Measurements from ENCODE around the gene MSGN1.

Gene MSGN1

GRCh38 chr2:17850151-17850550 is 33.9 kb downstream of the MSGN1 start:
- no peak for DNase-seq (ENCODE audit: low spot score)

- peak; percentile 69 for DNase-seq (ENCODE audit: low spot score)
These were observed 35.7 kb downstream of the MSGN1 start for GRCh38 chr2:17851731-17852585.

GRCh38 chr2:17853799-17854198 is 37.5 kb downstream of the MSGN1 start:
- no peak for DNase-seq (ENCODE audit: low spot score)

- DNase-seq (ENCODE audit: low spot score) = peak; percentile 10
These were observed 40.8 kb downstream of the MSGN1 start for GRCh38 chr2:17857021-17857420.

GRCh38 chr2:17858064-17858463 is 41.8 kb downstream of the MSGN1 start:
- no peak for DNase-seq (ENCODE audit: low spot score)

- DNase-seq (ENCODE audit: low spot score) = no peak
These were observed 47.3 kb downstream of the MSGN1 start for GRCh38 chr2:17863539-17863938.

- DNase-seq (ENCODE audit: low spot score) = no peak
These were observed 48.4 kb downstream of the MSGN1 start for GRCh38 chr2:17864676-17865075.

- no peak for DNase-seq (ENCODE audit: low spot score)
These were observed 50.9 kb downstream of the MSGN1 start for GRCh38 chr2:17867133-17867532.
